HG02610 (cell line): Measurements from ENCODE around the gene SPINK1.
A peak's percentile ranks its signal among the peaks of the same experiment; 100 is the strongest.
"Not testable (repeated sequence)": the region's sequence is repeated elsewhere in the genome, so short reads cannot be mapped to it uniquely, and the experiment has no call there.

Experiments
- ATAC-seq: cut with Tn5 transposase; IDR thresholded peaks from one replicate; pipeline ENCODE4 v1.9.1; 2021; ENCODE audit warnings: mild to moderate bottlenecking, moderate library complexity; ENCODE audit not compliant: unreplicated experiment

The SPINK1 gene

GRCh38 chr5:147831465-147831864 is at the start of gene SPINK1:
TSS of gene SPINK1 (minus strand) at chr5:147831671. CDS start at chr5:147831577, 94 bp downstream.
- no peak for ATAC-seq

GRCh38 chr5:147880487-147880886 is 49.0 kb upstream of the SPINK1 start:
- ATAC-seq, result no peak

GRCh38 chr5:147879784-147880183 is 48.3 kb upstream of the SPINK1 start:
- ATAC-seq, result no peak

- ATAC-seq, result no peak
Observed at GRCh38 chr5:147878066-147878759, 46.7 kb upstream of the SPINK1 start, which contains the start of gene SCGB3A2. TSS of gene SCGB3A2 (plus strand) at chr5:147878711. CDS start at chr5:147878804, 93 bp downstream.

GRCh38 chr5:147876626-147877025 is 45.2 kb upstream of the SPINK1 start:
- ATAC-seq, result no peak

GRCh38 chr5:147876141-147876540 is 44.7 kb upstream of the SPINK1 start:
- no peak for ATAC-seq

GRCh38 chr5:147874910-147875367 is 43.5 kb upstream of the SPINK1 start:
- no peak for ATAC-seq

- ATAC-seq, result not testable (repeated sequence)
Observed at GRCh38 chr5:147874118-147874875, 42.8 kb upstream of the SPINK1 start.

GRCh38 chr5:147872744-147873435 is 41.4 kb upstream of the SPINK1 start:
- ATAC-seq, result not testable (repeated sequence)

- ATAC-seq, result not testable (repeated sequence)
Observed at GRCh38 chr5:147871980-147872549, 40.6 kb upstream of the SPINK1 start.

- ATAC-seq, result not testable (repeated sequence)
Observed at GRCh38 chr5:147869892-147870291, 38.4 kb upstream of the SPINK1 start.

GRCh38 chr5:147869112-147869511 is 37.6 kb upstream of the SPINK1 start:
- no peak for ATAC-seq

GRCh38 chr5:147863454-147864158 is 32.1 kb upstream of the SPINK1 start:
- ATAC-seq, result no peak

GRCh38 chr5:147860641-147861025 is 29.2 kb upstream of the SPINK1 start:
- no peak for ATAC-seq

- no peak for ATAC-seq
Observed at GRCh38 chr5:147859962-147860640, 28.6 kb upstream of the SPINK1 start.

GRCh38 chr5:147858565-147858964 is 27.1 kb upstream of the SPINK1 start:
- ATAC-seq, result no peak

- peak; percentile 79 for ATAC-seq
Observed at GRCh38 chr5:147857302-147858129, 26.0 kb upstream of the SPINK1 start.

- ATAC-seq, result no peak
Observed at GRCh38 chr5:147856801-147857200, 25.3 kb upstream of the SPINK1 start.

- ATAC-seq, result no peak
Observed at GRCh38 chr5:147855774-147856069, 24.3 kb upstream of the SPINK1 start.
